GM23248 (cell line): ENCODE measurements around the gene PPP1CC. TPM values are rescaled to one million over a fixed set of nuclear protein-coding genes. Genes with fewer than 3 reads are reported as not detected.
"Not testable (repeated sequence)": the region's sequence is repeated elsewhere in the genome, so short reads cannot be mapped to it uniquely, and the experiment has no call there.

Source experiments
- DNase-seq: peaks from one replicate; pipeline ENCODE4 v3.0.0-alpha.2; 2015
- H2AFZ ChIP-seq: fragments of 200-600 bp; sonication (generic); 2 replicates; pipeline ENCODE4 v1.6.1; 2016; ENCODE audit warnings: antibody characterized with exemption
- H3F3A ChIP-seq: fragments of 200-600 bp; sonication (generic); 2 replicates; pipeline ENCODE4 v1.6.1; 2016; ENCODE audit warnings: mild to moderate bottlenecking, antibody characterized with exemption, mixed run types; ENCODE audit not compliant: insufficient read depth
- H3K27ac ChIP-seq: fragments of 200-600 bp; sonication (generic); 2 replicates; pipeline ENCODE4 v1.5.1; 2016; ENCODE audit warnings: mild to moderate bottlenecking
- H3K27me3 ChIP-seq: fragments of 200-600 bp; sonication (generic); replicated peaks from 2 replicates; pipeline ENCODE4 v1.6.1; 2016; ENCODE audit warnings: mild to moderate bottlenecking; ENCODE audit not compliant: insufficient read depth
- H3K36me3 ChIP-seq: fragments of 200-600 bp; sonication (generic); 2 replicates; pipeline ENCODE4 v1.6.1; 2016; ENCODE audit warnings: low read depth, mild to moderate bottlenecking
- H3K4me1 ChIP-seq: fragments of 200-600 bp; sonication (generic); 2 replicates; pipeline ENCODE4 v1.6.1; 2016; ENCODE audit warnings: mild to moderate bottlenecking; ENCODE audit not compliant: insufficient read depth
- H3K4me2 ChIP-seq: fragments of 200-600 bp; sonication (generic); one replicate; pipeline ENCODE4 v1.6.1; 2016; ENCODE audit warnings: mild to moderate bottlenecking; ENCODE audit not compliant: unreplicated experiment
- H3K4me3 ChIP-seq: fragments of 200-600 bp; sonication (generic); 2 replicates; pipeline ENCODE4 v1.5.1; 2016; ENCODE audit warnings: mild to moderate bottlenecking
- H3K79me2 ChIP-seq: fragments of 200-600 bp; sonication (generic); 2 replicates; pipeline ENCODE4 v1.6.1; 2016; ENCODE audit warnings: mild to moderate bottlenecking; ENCODE audit not compliant: insufficient read depth
- H3K9ac ChIP-seq: fragments of 200-600 bp; sonication (generic); 2 replicates; pipeline ENCODE4 v1.6.1; 2016; ENCODE audit warnings: mild to moderate bottlenecking
- H3K9me2 ChIP-seq: fragments of 200-600 bp; sonication (generic); 2 replicates; pipeline ENCODE4 v1.6.1; 2016; ENCODE audit warnings: mixed run types, mild to moderate bottlenecking, moderate library complexity; ENCODE audit not compliant: insufficient read depth
- H3K9me3 ChIP-seq: fragments of 200-600 bp; sonication (generic); one replicate; pipeline ENCODE4 v1.6.1; 2017; ENCODE audit warnings: low read depth
- H4K20me1 ChIP-seq: fragments of 200-600 bp; sonication (generic); 2 replicates; pipeline ENCODE4 v1.6.0; 2016; ENCODE audit not compliant: insufficient read depth
- EZH2 ChIP-seq: fragments of 200-600 bp; sonication (generic); IDR thresholded peaks from 2 replicates; pipeline ENCODE4 v1.6.1; 2018; ENCODE audit warnings: antibody characterized with exemption, mild to moderate bottlenecking; ENCODE audit not compliant: insufficient read depth, poor library complexity, severe bottlenecking
- EZH2phosphoT487 ChIP-seq: fragments of 200-600 bp; sonication (generic); IDR thresholded peaks from 2 replicates; pipeline ENCODE4 v1.6.1; 2018; ENCODE audit warnings: antibody characterized with exemption, moderate library complexity, mild to moderate bottlenecking, low read depth; ENCODE audit not compliant: insufficient read depth
- WGBS, 2 experiments: methylation state at CpG; one replicate each; pipeline ENCODE4 v1.1.6; 2015 to 2017; ENCODE audit warnings: low lambda C conversion rate in 2 of 2, low coverage in 1 of 2; ENCODE audit errors: missing lambda C conversion rate in 2 of 2; 5-methylcytosine and 5-hydroxymethylcytosine counted together
- in situ Hi-C: fragments of 300-500 bp; cut with MboI; formaldehyde crosslinking; loops from 2 replicates; pipeline ENCODE4 v1.15.0; 2020
- polyA plus RNA-seq: library from polyadenylated mRNA; unstranded; fragments of >200 nt; fragmentation: Nextera tagmentation; extraction: Ambion mirVana; gene quantifications from 2 replicates; pipeline ENCODE4 v1.2.1, GENCODE V29; 2016
- total RNA-seq: library from RNA; depleted of rRNA; stranded (reverse); fragments of >200 nt; shearing (Covaris generic); gene quantifications from 2 replicates; pipeline ENCODE4 v1.2.3, GENCODE V29; 2014

The PPP1CC gene
- total and polyA plus RNA-seq, 2 experiments from 2014 or later, result 37.4 to 110 TPM

GRCh38 chr12:110768960-110769359 is 26.3 kb upstream of the PPP1CC start:
- H3F3A ChIP-seq, result no peaks in the 10 kb centered on the region
- H4K20me1 ChIP-seq, result no peaks in the 10 kb centered on the region
- H3K4me1 ChIP-seq, result no peaks in the 10 kb centered on the region
- DNase-seq, result no peak
- WGBS, 2 experiments, result 74 to 80% methylated on average over 5 of the region's 5 CpGs
- no peaks in the 10 kb centered on the region for H3K36me3 ChIP-seq
- H3K4me3 ChIP-seq, result no peak overlapping the region
- no peak overlapping the region for H2AFZ ChIP-seq
- H3K27ac ChIP-seq, result no peak overlapping the region
- TF ChIP-seq EZH2, result no peak
- TF ChIP-seq EZH2phosphoT487, result no peak
- no peak overlapping the region for H3K4me2 ChIP-seq
- H3K9ac ChIP-seq, result no peak overlapping the region
- no peaks in the 10 kb centered on the region for H3K27me3 ChIP-seq
- no peaks in the 10 kb centered on the region for H3K9me3 ChIP-seq
- H3K9me2 ChIP-seq, result no peaks in the 10 kb centered on the region
- H3K79me2 ChIP-seq, result no peaks in the 10 kb centered on the region
- in situ Hi-C loops, result no loop called here

- Histone ChIP-seq H3K9me2 (no peaks in the 10 kb centered on the region), H3K4me3 (no peak overlapping the region), H3K27me3 (no peaks in the 10 kb centered on the region), H4K20me1 (no peaks in the 10 kb centered on the region), H3K79me2 (no peaks in the 10 kb centered on the region), H3K9me3 (no peaks in the 10 kb centered on the region), H3K27ac (no peak overlapping the region), H3K4me2 (no peak overlapping the region), H3K9ac (no peak overlapping the region), H3F3A (no peaks in the 10 kb centered on the region), H3K4me1 (no peaks in the 10 kb centered on the region), H3K36me3 (no peaks in the 10 kb centered on the region), H2AFZ (no peak overlapping the region)
- in situ Hi-C loops, result no loop called here
- no peak for TF ChIP-seq EZH2
- no peak for TF ChIP-seq EZH2phosphoT487
- DNase-seq, result no peak
- WGBS, 2 experiments, result 88 to 96% methylated on average over 3 of the region's 3 CpGs
Measured at GRCh38 chr12:110767863-110768262, 25.2 kb upstream of the PPP1CC start.

GRCh38 chr12:110766311-110767154 is 23.8 kb upstream of the PPP1CC start:
- Histone ChIP-seq H3K9me3 (no peaks in the 10 kb centered on the region), H3K36me3 (no peaks in the 10 kb centered on the region), H2AFZ (no peak overlapping the region), H3K4me3 (no peak overlapping the region), H3K79me2 (no peaks in the 10 kb centered on the region), H3K4me2 (no peak overlapping the region), H4K20me1 (no peaks in the 10 kb centered on the region), H3K9ac (no peak overlapping the region), H3K27me3 (no peaks in the 10 kb centered on the region), H3F3A (no peaks in the 10 kb centered on the region), H3K9me2 (no peaks in the 10 kb centered on the region), H3K27ac (no peak overlapping the region), H3K4me1 (no peaks in the 10 kb centered on the region)
- WGBS, 2 experiments, result 44 to 45% methylated on average over 7 of the region's 7 CpGs
- peak; percentile 45 for DNase-seq
- no peak for TF ChIP-seq EZH2phosphoT487
- no peak for TF ChIP-seq EZH2
- in situ Hi-C loops, result no loop called here

- H3K9me3 ChIP-seq, H3K9ac ChIP-seq, H3K79me2 ChIP-seq, H3K9me2 ChIP-seq, H3K4me2 ChIP-seq, in situ Hi-C loops, H3K36me3 ChIP-seq, DNase-seq, H3K27me3 ChIP-seq, H2AFZ ChIP-seq, H3K4me3 ChIP-seq, H3F3A ChIP-seq, H3K4me1 ChIP-seq, H4K20me1 ChIP-seq, H3K27ac ChIP-seq: not testable (repeated sequence)
- WGBS, 2 experiments, result 54 to 64% methylated on average over 3 of the region's 3 CpGs
Measured at GRCh38 chr12:110765572-110765971, 22.9 kb upstream of the PPP1CC start.

GRCh38 chr12:110765111-110765510 is 22.4 kb upstream of the PPP1CC start:
- H3K9me3 ChIP-seq, result no peaks in the 10 kb centered on the region
- H3K27ac ChIP-seq, result no peak overlapping the region
- H3F3A ChIP-seq, result no peaks in the 10 kb centered on the region
- in situ Hi-C loops, result no loop called here
- no peaks in the 10 kb centered on the region for H3K9me2 ChIP-seq
- H3K4me1 ChIP-seq, result no peaks in the 10 kb centered on the region
- no peaks in the 10 kb centered on the region for H3K27me3 ChIP-seq
- WGBS, 2 experiments, result 66 to 67% methylated on average over 4 of the region's 4 CpGs
- DNase-seq, result no peak
- no peak for TF ChIP-seq EZH2phosphoT487
- TF ChIP-seq EZH2, result no peak
- H4K20me1 ChIP-seq, result no peaks in the 10 kb centered on the region
- no peak overlapping the region for H2AFZ ChIP-seq
- H3K4me3 ChIP-seq, result no peak overlapping the region
- H3K4me2 ChIP-seq, result no peak overlapping the region
- no peak overlapping the region for H3K9ac ChIP-seq
- H3K36me3 ChIP-seq, result no peaks in the 10 kb centered on the region
- H3K79me2 ChIP-seq, result no peaks in the 10 kb centered on the region
